ENCODE measurements around the gene SRCAP.
A peak's percentile ranks its signal among the peaks of the same experiment; 100 is the strongest.
"Not testable (repeated sequence)": the region's sequence is repeated elsewhere in the genome, so short reads cannot be mapped to it uniquely, and the experiment has no call there.

Gene SRCAP

GRCh38 chr16:30699615-30700099 is 686 bp downstream of the SRCAP start:
- no peak for DNase-seq

- no peak for DNase-seq
These were observed 1.5 kb downstream of the SRCAP start for GRCh38 chr16:30700491-30700890.

DNA sequence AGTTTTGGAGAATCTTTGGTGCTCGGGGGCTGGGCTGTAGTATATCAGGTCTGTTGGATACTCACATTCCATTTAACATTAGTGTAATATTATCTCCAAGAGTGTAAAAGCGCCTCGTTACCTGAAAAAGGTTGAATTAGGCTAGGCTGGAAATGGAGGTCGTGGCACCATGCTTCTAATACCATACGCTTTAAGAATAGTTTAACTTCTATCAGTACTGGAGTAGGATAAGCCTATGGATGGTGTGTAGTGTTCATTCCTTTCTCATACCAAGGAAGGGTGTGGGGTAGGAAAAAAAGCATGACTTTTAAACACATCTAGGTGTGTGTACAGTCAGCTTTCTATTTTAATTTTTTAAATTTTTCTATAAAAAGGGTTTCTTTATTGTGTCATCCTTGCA is 2.0 kb downstream of the SRCAP start:
- no peak for DNase-seq

DNA sequence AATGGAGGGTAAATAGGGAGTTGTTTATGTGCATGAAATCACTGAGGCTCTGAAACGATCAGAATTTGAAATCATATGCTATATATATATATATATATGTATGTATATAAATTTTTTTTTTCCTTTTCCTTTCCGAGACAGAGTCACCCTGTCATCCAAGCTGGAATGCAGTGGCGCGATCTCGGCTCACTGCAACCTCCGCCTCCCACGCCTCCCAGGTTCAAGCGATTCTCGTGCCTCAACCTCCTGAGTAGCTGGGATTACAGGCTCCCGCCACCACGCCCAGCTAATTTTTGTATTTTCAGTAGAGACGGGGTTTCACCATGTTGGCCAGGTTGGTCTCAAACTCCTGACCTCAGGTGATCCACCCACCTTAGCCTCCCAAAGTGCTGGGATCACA is 4.1 kb downstream of the SRCAP start:
- not testable (repeated sequence) for DNase-seq

- DNase-seq, result no peak
These were observed 5.0 kb downstream of the SRCAP start for GRCh38 chr16:30703971-30704370.

GRCh38 chr16:30706046-30706445 is 7.1 kb downstream of the SRCAP start:
- no peak for DNase-seq

DNA sequence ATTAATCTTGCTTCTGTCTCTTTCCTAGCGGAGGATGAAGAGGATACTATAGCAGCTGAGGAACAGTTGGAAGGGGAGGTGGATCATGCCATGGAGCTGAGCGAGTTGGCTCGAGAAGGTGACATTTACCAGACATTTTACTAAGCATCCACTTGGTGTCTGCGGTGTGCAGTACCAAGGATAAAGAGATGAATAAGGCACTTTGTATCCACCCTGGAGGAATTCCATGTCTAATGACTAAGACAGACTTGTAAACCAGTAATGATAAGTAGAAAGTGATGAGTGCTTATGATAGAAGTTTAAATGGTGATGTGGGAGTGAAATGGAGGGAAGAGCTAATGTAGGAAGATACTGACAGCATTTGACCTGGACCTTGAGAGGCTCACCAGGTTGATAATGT is 12.0 kb downstream of the SRCAP start:
- DNase-seq, result no peak

- no peak for DNase-seq
These were observed 12.7 kb downstream of the SRCAP start for GRCh38 chr16:30711712-30712111.

GRCh38 chr16:30715750-30716445 is 16.9 kb downstream of the SRCAP start:
- DNase-seq, result no peak

DNA sequence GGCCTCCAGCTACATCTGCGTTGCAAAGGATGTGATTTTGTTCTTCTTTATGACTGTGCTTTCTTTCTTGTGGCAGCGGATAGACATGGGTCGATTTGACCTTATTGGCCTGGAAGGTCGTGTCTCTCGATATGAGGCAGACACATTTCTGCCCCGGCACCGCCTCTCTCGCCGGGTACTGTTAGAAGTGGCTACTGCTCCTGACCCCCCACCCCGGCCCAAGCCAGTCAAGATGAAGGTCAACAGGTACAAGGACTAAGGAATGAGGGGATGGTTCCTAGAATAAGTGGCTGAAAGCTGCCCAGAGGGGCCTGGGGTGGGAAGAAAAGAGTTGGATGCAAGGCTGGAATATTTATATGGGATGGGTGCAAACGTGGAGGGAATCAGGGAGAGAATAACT is 21.1 kb downstream of the SRCAP start:
- DNase-seq, result no peak

- DNase-seq, result no peak
These were observed 21.7 kb downstream of the SRCAP start for GRCh38 chr16:30720694-30721093.

GRCh38 chr16:30721167-30721566 is 22.2 kb downstream of the SRCAP start:
- no peak for DNase-seq

- DNase-seq, result no peak
These were observed 22.6 kb downstream of the SRCAP start for GRCh38 chr16:30721606-30722005.

GRCh38 chr16:30722443-30722842 is 23.5 kb downstream of the SRCAP start:
- no peak for DNase-seq

DNA sequence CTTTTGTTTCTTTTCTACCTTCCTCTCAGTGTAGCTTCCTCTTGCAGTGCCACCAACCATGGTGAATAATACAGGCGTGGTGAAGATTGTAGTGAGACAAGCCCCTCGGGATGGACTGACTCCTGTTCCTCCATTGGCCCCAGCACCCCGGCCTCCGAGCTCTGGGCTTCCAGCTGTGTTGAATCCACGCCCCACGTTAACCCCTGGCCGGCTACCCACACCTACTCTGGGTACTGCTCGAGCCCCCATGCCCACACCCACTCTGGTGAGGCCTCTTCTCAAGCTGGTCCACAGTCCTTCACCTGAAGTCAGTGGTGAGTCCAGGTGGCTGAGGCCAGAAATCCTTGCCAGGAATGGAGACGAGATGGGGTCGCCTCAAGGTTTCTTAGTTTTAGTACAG is 23.9 kb downstream of the SRCAP start:
- no peak for DNase-seq

DNA sequence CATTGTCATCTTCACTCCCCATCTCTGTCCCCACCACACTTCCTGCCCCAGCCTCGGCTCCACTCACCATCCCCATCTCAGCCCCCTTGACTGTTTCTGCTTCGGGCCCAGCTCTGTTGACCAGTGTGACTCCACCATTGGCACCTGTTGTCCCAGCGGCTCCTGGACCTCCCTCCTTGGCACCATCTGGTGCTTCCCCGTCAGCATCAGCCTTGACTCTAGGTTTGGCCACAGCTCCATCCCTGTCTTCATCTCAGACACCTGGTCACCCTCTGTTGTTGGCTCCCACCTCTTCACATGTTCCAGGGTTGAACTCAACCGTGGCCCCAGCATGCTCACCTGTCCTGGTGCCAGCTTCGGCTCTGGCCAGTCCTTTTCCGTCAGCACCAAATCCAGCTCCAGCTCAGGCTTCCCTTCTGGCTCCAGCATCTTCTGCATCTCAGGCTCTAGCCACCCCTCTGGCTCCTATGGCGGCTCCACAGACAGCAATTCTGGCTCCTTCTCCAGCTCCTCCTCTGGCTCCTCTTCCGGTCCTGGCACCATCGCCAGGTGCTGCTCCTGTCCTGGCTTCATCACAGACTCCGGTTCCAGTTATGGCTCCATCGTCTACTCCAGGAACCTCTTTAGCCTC is 24.9 kb downstream of the SRCAP start:
- DNase-seq, result peak; percentile 77 to 85

GRCh38 chr16:30724641-30725417 is 25.9 kb downstream of the SRCAP start:
- DNase-seq, result no peak

- DNase-seq, result no peak
These were observed 26.4 kb downstream of the SRCAP start for GRCh38 chr16:30725418-30725792.

DNA sequence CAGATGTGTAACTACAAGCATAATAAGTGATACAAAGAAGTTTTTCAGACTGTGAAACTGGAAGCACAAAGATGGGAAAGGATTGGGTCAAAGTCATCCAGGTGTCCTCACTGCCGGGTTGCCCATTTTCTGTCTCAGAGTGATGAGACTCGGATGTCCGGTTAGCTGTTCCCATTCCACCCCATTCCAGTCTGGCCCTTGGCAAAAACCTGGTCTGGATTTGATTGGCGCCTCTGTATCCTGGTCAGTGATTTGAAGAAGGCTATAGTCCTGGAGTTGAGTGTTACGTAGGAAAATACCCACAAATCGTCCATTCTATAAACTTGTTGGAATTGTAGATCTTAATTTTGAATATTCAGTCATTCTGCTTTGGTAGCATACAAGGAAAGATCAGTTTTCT is 29.4 kb downstream of the SRCAP start:
- no peak for DNase-seq

GRCh38 chr16:30728899-30729672 is 30.1 kb downstream of the SRCAP start:
- no peak for DNase-seq

DNA sequence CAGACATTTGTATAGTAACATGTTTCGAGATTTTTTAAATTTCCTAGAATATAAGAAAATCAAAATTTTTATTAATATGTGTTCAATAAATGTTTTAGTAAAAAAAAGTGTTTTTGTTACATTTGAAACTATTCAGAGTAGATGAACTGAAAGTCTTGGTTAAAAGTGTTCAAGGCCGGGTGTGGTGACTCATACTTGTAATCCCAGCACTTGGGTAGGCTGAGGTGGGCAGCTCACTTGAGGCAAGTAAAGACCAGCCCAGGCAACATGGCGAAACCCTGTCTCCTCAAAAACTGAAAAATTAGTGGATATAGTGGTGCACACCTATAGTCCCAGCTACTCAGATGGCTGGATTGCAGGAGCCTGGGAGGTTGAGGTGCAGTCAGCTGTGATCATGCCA is 32.4 kb downstream of the SRCAP start:
- no peak for DNase-seq

GRCh38 chr16:30736995-30737793 is 38.2 kb downstream of the SRCAP start:
- DNase-seq, result no peak

Data from cerebellar nuclear complex (tissue), 1 donor.